ENCODE results near the gene SULT1C2. TPM values are rescaled to one million over a fixed set of nuclear protein-coding genes. Genes with fewer than 3 reads are reported as not detected.
"Not testable (repeated sequence)": the region's sequence is repeated elsewhere in the genome, so short reads cannot be mapped to it uniquely, and the experiment has no call there.

Gene SULT1C2
- polyA plus RNA-seq, 12 donors: 0.07 to 14.5 (median 0.80) TPM; not detected in 2

DNA sequence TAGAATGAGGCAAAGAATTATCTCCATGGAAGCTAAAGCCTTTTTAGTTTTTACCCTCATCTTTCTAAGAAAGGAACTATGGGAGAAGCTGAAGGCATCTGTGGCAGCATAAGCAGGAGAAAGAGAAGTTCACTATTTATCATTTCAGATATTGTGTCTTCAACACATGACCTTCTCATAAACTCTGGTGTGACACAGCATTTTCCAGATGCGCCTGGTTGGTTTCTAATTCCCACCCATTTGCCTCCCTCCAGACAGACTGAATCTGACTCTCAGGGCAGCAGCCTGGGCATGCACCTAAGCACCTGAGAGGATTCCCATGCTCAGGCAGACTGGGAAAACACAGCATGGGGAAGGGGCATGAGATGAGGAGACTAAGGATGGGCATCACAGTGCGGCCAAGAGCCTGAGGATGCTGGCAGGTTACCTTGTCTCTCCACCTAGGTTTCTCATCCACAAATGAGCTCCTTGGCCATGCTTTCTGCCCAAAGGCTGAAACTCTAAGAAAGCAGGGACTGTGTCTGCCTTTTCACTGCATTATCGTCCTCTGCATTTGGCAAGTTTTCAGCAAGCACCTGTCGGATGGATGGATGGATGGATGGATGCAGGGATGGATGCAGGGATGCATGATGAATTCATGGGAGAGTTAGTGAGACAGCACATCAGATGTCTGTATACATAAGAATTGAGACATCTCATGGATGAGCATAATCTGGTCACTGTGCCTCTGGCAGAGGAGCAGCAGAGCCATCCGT, 60.3 kb downstream of the SULT1C2 start:
- DNase-seq: no peak

DNA sequence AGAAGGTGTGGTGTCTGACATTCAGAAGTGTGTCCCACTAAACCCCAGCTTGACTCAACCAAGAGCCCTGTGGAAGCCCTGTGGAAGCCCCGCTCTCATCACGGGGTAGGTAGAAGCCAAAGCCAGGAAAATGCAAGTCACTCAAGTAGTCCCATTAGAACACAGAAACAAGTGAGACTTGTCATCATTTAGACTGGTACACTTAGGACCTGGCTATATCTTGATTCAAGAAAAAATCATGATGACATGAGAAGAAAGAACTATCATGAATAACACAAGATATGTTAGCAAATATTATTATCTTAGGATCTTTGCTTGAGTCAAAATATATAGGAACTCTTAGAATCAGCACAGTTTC, 60.9 kb downstream of the SULT1C2 start:
- no peak for DNase-seq

DNA sequence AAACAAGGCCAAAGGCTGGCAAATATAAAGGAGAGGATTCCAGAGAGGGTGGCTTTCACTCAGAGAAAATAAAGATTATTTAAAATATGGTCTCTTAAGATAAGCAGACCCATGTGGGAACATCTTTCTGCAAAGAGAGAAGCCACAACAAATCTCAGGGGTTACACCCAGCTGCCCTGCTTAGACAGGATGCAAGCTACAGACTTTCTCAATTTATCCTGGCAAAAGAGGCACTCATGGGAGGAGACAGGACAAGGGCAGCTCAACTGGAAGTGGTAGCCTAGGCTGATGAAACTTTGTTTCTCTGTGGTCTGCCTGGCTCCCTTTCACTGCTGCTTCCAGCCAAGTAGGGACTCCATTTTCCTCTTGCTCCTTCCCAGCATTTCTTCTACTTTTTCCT, 63.2 kb downstream of the SULT1C2 start:
- DNase-seq: no peak

DNA sequence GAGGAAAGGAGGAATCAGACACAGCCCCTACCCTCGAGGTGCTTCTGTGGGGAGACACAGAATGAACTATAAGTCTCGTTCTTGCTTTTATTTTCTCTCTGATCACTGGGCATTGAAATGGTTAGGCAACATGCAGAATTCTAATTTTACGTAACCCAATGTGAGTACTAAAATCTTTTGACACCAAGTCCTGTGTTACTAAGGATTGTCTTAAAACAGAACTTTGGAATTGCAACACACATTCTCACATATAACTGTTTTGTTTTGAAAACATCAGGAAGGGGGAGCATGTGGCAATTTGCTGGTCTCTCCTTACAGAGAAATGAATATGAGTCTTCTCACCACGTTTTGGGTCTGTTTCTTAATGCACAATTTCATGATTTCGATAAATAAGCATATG, 65.4 kb downstream of the SULT1C2 start:
- no peak for DNase-seq

DNA sequence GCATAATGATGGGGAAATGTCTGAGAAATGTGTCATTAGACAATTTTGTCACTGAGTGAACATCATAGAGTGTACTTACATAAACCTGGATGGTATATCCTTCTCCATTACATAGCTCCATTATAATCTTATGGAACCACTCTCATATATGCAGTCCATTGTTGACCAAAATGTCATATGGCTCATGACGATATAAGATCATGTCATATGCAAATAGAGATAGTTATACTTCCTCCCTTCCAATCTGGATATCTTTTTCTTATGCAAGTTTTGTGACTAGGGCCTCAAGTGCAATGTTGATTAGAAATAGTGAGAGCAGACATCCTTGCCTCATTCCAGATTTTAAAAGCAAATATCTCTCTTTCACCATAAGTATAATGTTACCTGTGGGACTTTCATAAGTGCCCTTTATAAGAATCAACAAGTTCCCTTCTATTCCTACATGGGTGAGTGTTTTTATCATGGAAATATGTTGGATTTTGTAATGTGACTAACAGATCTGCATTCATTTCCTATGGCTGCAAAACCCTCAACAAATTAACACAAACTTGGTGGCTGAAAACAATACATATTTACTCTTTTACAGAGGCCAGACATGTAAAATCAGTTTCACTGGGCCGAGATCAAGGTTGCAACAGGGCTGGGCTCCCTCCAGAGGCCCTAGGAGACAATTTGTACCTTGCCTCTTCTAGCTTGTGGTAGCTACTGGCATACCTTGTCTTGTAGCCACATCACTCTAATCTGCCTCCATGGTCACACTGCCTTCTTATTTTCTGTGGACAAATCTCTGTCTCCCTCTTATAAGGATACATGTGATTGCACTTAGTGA, 67.4 kb downstream of the SULT1C2 start:
- no peak for DNase-seq

DNA sequence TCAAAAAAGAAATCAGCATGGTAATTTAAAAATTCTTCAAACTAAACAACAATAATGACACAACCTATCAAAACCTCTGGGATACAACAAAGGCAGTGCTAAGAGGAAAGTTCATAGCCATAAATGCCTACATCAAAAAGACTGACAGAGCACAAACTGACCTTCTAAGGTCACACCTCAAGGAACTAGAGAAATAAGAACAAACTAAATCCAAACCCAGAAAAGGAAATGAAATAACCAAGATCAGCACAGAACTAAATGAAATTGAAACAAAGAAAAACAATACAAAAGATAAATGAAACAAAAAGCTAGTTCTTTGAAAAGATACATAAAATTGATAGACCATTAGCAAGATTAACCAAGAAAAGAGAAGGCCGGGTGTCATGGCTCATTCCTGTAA, 70.6 kb downstream of the SULT1C2 start:
- not testable (repeated sequence) for DNase-seq

Other genes starting within 250 kb of the SULT1C2 start
- gene SULT1C3, start 48.9 kb upstream of the SULT1C2 start, polyA plus RNA-seq (ENCODE audit: insufficient read length in 12 of 12): not detected
- 10 to 100 TPM in 11 of 12 donors, not detected in 1; 15.8 to 27.9 (median 20.1) TPM for gene SULT1C4, start 89.1 kb downstream of the SULT1C2 start, polyA plus RNA-seq (ENCODE audit: insufficient read length in 12 of 12)
- 10 to 100 TPM in 11 of 12 donors, not detected in 1; 19.8 to 38.8 (median 25.1) TPM for gene GCC2, start 160.3 kb downstream of the SULT1C2 start, polyA plus RNA-seq (ENCODE audit: insufficient read length in 12 of 12)
- 10 to 100 TPM in 11 of 12 donors, not detected in 1; 42.9 to 63.8 (median 50.8) TPM for gene LIMS1, start 245.6 kb downstream of the SULT1C2 start, polyA plus RNA-seq (ENCODE audit: insufficient read length in 12 of 12)

Measured in muscle of arm (tissue), 12 donors.